ENCODE results near the gene LRRC37A3. TPM values are rescaled to one million over a fixed set of nuclear protein-coding genes. Genes with fewer than 3 reads are reported as not detected.
"Not testable (repeated sequence)": the region's sequence is repeated elsewhere in the genome, so short reads cannot be mapped to it uniquely, and the experiment has no call there.

Gene LRRC37A3
- total RNA-seq, 4 donors from 2014 or later, result 3.9 to 24.3 (median 5.9) TPM

- H3K4me3 ChIP-seq; H3K9me3 ChIP-seq; H3K27ac ChIP-seq; H3K27me3 ChIP-seq; H3K36me3 ChIP-seq; H3K4me1 ChIP-seq; DNase-seq (ENCODE audit: low spot score in 2 of 2): not testable (repeated sequence)
- TF ChIP-seq, protein P1, sequence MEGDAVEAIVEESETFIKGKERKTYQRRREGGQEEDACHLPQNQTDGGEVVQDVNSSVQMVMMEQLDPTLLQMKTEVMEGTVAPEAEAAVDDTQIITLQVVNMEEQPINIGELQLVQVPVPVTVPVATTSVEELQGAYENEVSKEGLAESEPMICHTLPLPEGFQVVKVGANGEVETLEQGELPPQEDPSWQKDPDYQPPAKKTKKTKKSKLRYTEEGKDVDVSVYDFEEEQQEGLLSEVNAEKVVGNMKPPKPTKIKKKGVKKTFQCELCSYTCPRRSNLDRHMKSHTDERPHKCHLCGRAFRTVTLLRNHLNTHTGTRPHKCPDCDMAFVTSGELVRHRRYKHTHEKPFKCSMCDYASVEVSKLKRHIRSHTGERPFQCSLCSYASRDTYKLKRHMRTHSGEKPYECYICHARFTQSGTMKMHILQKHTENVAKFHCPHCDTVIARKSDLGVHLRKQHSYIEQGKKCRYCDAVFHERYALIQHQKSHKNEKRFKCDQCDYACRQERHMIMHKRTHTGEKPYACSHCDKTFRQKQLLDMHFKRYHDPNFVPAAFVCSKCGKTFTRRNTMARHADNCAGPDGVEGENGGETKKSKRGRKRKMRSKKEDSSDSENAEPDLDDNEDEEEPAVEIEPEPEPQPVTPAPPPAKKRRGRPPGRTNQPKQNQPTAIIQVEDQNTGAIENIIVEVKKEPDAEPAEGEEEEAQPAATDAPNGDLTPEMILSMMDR (IDR thresholded peaks at IDR 0.05), result peak; percentile 53 to 81
- WGBS, result 0% methylated on average over 2 of the region's 2 CpGs
Measured at GRCh38 chr17:64927444-64927843, 8.2 kb upstream of the LRRC37A3 start.

DNA sequence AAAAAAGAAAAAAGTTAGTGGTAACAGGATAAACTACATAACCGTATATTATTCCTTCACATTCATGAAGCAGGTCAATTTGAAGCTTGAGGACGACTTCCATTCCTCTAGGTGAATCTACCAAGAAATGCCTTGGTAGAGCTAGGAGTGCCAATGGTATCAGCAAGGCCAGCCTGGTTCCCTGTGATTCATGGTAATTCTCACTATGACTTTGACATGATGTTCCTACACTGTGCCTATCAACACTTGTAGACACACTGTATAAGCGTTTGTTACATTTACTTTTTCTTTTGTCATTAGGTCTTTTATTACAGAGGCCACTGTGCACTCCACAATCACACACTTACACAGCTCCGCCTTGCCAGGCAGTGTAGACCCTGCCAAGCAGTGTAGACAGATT is 7.2 kb upstream of the LRRC37A3 start:
- H3K36me3 ChIP-seq; H3K4me1 ChIP-seq; H3K9me3 ChIP-seq; H3K4me3 ChIP-seq; H3K27me3 ChIP-seq; DNase-seq (ENCODE audit: low spot score in 2 of 2); H3K27ac ChIP-seq: not testable (repeated sequence)
- WGBS, result 93% methylated on average over 4 of the region's 4 CpGs

DNA sequence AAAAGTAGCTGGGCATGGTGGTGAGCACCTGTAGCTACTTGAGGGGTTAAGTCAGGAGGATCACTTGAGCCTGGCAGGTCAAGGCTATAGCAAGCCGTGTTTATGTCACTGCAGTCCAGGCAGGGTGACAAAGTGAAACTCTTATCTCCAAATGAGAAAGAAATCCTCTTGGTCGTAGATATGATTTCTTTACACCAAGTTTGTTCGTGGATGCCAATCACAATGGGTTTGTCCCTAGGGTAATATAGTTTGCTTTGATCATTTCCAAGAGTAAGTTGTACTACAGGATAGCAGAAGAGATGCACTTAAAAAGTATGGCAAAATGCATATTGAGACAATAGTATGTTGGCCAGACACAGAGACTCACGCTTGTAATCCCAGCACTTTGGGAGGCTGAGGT is 6.0 kb upstream of the LRRC37A3 start:
- H3K4me1 ChIP-seq; H3K27me3 ChIP-seq; H3K9me3 ChIP-seq; H3K27ac ChIP-seq; DNase-seq (ENCODE audit: low spot score in 2 of 2); H3K36me3 ChIP-seq; H3K4me3 ChIP-seq: not testable (repeated sequence)
- WGBS, result 82% methylated on average over 4 of the region's 4 CpGs

DNA sequence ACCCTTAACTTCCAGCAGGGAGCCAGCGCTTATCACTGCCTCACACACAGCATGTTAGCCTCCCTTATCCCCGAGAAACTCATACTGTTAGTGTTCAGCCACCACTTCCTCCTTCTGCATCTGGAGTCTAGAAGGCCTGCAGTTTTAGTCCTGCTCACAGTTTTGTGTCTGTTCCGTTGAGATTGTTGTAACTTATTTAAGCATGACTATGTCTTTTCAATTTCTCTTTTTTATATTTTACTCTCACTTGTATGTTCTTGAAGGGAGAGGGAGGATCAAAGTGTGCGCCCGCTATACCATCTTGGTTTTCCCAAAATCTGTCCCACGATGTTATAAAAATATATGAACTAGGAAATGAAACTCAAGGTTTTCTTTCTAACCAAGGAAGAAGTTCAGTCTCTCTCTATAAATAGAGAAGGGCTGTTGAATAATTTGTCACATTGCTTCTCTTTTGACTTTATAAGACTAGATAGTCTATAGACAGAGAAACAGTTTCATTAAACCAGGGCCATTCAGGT is 3.8 kb upstream of the LRRC37A3 start:
- not testable (repeated sequence) for DNase-seq (ENCODE audit: low spot score in 2 of 2); H3K9me3 ChIP-seq; H3K4me1 ChIP-seq; H3K27me3 ChIP-seq; H3K27ac ChIP-seq; H3K4me3 ChIP-seq; H3K36me3 ChIP-seq
- 79% methylated on average over 6 of the region's 6 CpGs for WGBS

DNA sequence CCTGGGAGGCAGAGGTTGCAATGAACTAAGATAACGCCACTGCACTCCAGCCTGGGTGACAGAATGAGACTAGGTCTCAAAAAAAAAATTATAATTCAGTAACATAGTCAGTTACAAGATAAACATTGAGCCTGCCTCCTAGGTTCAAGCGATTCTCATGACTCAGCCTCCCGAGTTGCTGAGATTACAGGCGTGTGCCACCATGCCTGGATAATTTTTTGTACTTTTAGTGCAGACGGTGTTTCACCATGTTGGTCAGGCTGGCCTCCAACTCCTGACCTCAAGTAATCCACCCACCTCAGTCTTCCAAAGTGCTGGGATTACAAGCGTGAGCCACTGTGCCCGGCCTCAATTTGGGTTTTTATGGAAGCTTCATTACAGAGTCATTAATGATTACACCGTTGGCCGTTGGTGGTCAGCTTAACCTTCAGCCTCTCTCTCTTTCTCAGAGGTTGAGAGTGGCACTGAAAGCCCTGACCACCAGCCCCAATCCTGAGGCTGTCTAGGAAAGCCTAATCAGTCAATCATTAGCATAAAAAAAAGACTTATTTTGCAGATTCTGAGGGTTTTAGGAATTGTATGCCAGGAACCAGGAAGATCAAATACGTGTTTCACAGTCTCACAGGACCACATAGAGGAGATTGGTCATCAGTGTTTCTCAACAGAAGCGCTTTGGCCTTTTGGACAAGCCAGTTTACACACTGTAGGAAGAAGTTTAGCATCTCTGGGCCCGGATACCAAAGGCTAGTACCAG is 1.3 kb upstream of the LRRC37A3 start:
- Histone ChIP-seq H3K9me3 (no peaks in the 10 kb centered on the region), H3K27me3 (no peaks in the 10 kb centered on the region), H3K4me3 (no peak overlapping the region), H3K4me1 (peaks cover 8% of the 10 kb centered on the region), H3K36me3 (no peaks in the 10 kb centered on the region), H3K27ac (no peak overlapping the region)
- WGBS, result 91% methylated on average over 12 of the region's 12 CpGs
- TF ChIP-seq, protein P1 (IDR thresholded peaks at IDR 0.05), result no peak
- TF ChIP-seq EP300 (IDR thresholded peaks at IDR 0.05) (no peak), POLR2AphosphoS5 (IDR thresholded peaks at IDR 0.05) (no peak), POLR2A (IDR thresholded peaks at IDR 0.05) (no peak)
- peak in 1 of 2 donors; percentile 51 for DNase-seq (ENCODE audit: low spot score in 2 of 2)

DNA sequence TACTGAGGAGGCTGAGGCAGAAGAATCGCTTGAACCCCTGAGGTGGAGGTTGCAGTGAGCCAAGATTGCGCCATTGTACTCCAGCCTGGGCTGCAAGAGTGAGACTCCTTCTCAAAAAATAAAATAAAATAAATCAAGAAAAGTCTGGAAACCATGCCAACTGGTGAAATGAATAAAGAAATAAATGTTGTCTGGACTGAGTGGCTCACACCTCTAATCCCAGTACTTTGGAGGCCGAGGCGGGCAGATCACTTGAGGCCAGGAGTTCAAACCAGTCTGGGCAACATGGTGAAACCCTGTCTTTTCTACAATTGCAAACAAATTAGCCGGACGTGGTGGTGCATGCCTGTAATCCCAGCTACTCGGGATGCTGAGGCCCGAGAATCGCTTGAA is 744 bp upstream of the LRRC37A3 start:
- 74% methylated on average over 9 of the region's 9 CpGs for WGBS

DNA sequence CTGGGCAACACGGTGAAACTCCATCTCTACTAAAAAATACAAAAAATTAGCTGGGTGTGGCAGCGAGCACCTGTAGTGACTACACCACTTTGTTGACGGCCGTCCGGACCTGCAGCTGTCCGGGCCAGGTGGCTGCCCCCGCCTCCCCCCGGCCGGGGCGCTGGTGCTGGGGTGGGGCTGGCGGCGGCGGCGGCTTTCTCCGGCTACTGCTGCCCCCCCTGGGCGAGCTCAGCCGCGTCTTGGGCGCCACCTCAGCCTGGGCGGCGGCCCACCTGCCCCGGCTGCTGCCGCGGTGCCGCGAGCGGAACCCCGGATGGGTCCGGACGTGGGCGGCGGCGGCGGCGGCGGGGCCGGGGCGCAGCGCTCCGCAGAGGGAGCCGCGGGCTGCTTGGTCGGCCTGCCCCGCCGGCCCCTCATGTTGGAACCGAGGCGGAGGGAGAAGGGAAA is 413 bp downstream of the LRRC37A3 start:
- not testable (repeated sequence) for H3K9me3 ChIP-seq, H3K4me1 ChIP-seq, H3K36me3 ChIP-seq, H3K27me3 ChIP-seq
- WGBS, result 0% methylated on average over 2 of the region's 47 CpGs
- H3K27ac ChIP-seq, result peak overlapping the region; percentile 99
- peak overlapping the region; percentile 89 for H3K4me3 ChIP-seq
- peak; percentile 66 to 74 for DNase-seq (ENCODE audit: low spot score in 2 of 2)

More for the DNA sequence above, 744 bp upstream of the LRRC37A3 start:
- DNase-seq (ENCODE audit: low spot score in 2 of 2), result peak in 1 of 2 donors; percentile 63
- peak overlapping the region; percentile 89 for H3K4me3 ChIP-seq
- TF ChIP-seq, protein P1 (IDR thresholded peaks at IDR 0.05), result no peak
- TF ChIP-seq POLR2AphosphoS5 (IDR thresholded peaks at IDR 0.05) (no peak), POLR2A (IDR thresholded peaks at IDR 0.05) (no peak)
- no peaks in the 10 kb centered on the region for H3K27me3 ChIP-seq
- no peaks in the 10 kb centered on the region for H3K9me3 ChIP-seq
- H3K36me3 ChIP-seq, result no peaks in the 10 kb centered on the region
- H3K4me1 ChIP-seq, result peaks cover 8% of the 10 kb centered on the region
- peak overlapping the region; percentile 99 for H3K27ac ChIP-seq

GRCh38 chr17:64917540-64917939 is 1.7 kb downstream of the LRRC37A3 start:
- H3K27ac ChIP-seq; H3K27me3 ChIP-seq; H3K9me3 ChIP-seq; H3K4me1 ChIP-seq; DNase-seq (ENCODE audit: low spot score in 2 of 2); H3K4me3 ChIP-seq; H3K36me3 ChIP-seq: not testable (repeated sequence)
- WGBS, result 92% methylated on average over 13 of the region's 16 CpGs

DNA sequence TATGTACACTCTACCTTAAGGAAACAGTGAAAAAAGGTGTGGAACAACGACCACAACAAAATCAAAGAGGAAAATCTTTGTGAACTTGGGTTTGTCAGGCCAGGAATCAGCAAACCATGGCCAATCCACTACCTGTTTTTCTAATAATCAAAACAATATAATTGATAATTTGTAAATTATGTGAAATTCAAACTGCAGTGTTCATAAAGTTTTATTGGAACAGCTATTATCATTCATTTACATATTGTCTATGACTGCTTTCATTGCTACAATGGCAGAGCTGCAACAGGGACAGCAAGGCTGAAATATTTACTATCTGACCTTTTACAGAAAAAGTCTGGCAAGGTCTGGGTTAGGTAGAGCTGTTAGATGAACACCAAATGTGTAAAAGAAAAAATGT is 4.0 kb downstream of the LRRC37A3 start:
- not testable (repeated sequence) for H3K36me3 ChIP-seq; H3K4me1 ChIP-seq; H3K27ac ChIP-seq; H3K27me3 ChIP-seq; H3K4me3 ChIP-seq; H3K9me3 ChIP-seq; DNase-seq (ENCODE audit: low spot score in 2 of 2)
- 92% methylated on average over 1 of the region's 1 CpG for whole genome bisulfite sequencing

DNA sequence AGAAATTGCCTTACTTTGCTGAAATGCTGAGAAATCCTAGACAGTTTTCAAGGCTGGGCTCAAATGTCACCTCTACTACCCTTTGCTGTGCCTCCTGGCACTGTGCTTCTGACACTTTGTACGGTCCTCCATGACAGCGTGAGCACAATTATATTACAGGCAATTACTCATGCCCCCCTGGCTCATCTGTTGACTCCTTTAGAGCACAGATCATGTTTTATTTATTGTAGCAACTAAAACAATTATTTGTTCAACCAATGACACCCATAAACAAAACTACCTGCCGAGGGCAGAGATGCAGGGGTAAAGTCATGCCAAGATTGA is 9.1 kb downstream of the LRRC37A3 start:
- H3K27ac ChIP-seq; H3K9me3 ChIP-seq; H3K36me3 ChIP-seq; H3K4me3 ChIP-seq; H3K27me3 ChIP-seq; DNase-seq (ENCODE audit: low spot score in 2 of 2); H3K4me1 ChIP-seq: not testable (repeated sequence)
- 96% methylated on average over 2 of the region's 3 CpGs for WGBS

Data from suprapubic skin (tissue), 4 donors.